DLD1 (cell line): ENCODE measurements around the gene DDAH1.

ENCODE experiments used
- in situ Hi-C: cut with HindIII; loops from 2 replicates; pipeline ENCODE4 v1.10.0; 2017; ENCODE audit warnings: low sequenced_read_pairs

The DDAH1 gene

GRCh38 chr1:85334962-85335361, 130.0 kb downstream of the DDAH1 start:
- in situ Hi-C loops: no loop called here

- in situ Hi-C loops: no loop called here
These were observed 131.8 kb downstream of the DDAH1 start for GRCh38 chr1:85333186-85333585.

- in situ Hi-C loops: no loop called here
These were observed 132.4 kb downstream of the DDAH1 start for GRCh38 chr1:85332575-85332974.

GRCh38 chr1:85330711-85331290, 134.2 kb downstream of the DDAH1 start:
- in situ Hi-C loops: no loop called here

- in situ Hi-C loops: no loop called here
These were observed 134.7 kb downstream of the DDAH1 start for GRCh38 chr1:85330214-85330631.

GRCh38 chr1:85328713-85329397, 136.1 kb downstream of the DDAH1 start:
- in situ Hi-C loops: loop anchor here (10.0 kb wide), 1 partner anchor 146 kb away; no protein-coding TSS in a partner anchor

GRCh38 chr1:85327759-85328158, 137.2 kb downstream of the DDAH1 start:
- in situ Hi-C loops: loop anchor here (10.0 kb wide), 1 partner anchor 147 kb away; no protein-coding TSS in a partner anchor

GRCh38 chr1:85326851-85327250, 138.1 kb downstream of the DDAH1 start:
- in situ Hi-C loops: loop anchor here (10.0 kb wide), 1 partner anchor 148 kb away; no protein-coding TSS in a partner anchor

- in situ Hi-C loops: loop anchor here (10.0 kb wide), 1 partner anchor 148 kb away; no protein-coding TSS in a partner anchor
These were observed 138.6 kb downstream of the DDAH1 start for GRCh38 chr1:85326336-85326735.

- in situ Hi-C loops: loop anchor here (10.0 kb wide), 1 partner anchor 149 kb away; no protein-coding TSS in a partner anchor
These were observed 139.0 kb downstream of the DDAH1 start for GRCh38 chr1:85325920-85326319.

GRCh38 chr1:85323770-85324169, 141.2 kb downstream of the DDAH1 start:
- in situ Hi-C loops: loop anchor here (10.0 to 25.0 kb wide), 2 partner anchors 151 to 364 kb away; no protein-coding TSS in a partner anchor

- in situ Hi-C loops: loop anchor here (10.0 to 25.0 kb wide), 2 partner anchors 152 to 365 kb away; no protein-coding TSS in a partner anchor
These were observed 142.3 kb downstream of the DDAH1 start for GRCh38 chr1:85322655-85323054.

- in situ Hi-C loops: loop anchor here (10.0 to 25.0 kb wide), 2 partner anchors 153 to 366 kb away; no protein-coding TSS in a partner anchor
These were observed 143.6 kb downstream of the DDAH1 start for GRCh38 chr1:85321237-85321964.

- in situ Hi-C loops: loop anchor here (10.0 to 25.0 kb wide), 2 partner anchors 154 to 367 kb away; no protein-coding TSS in a partner anchor
These were observed 144.4 kb downstream of the DDAH1 start for GRCh38 chr1:85320371-85321131.

- in situ Hi-C loops: loop anchor here (10.0 to 25.0 kb wide), 2 partner anchors 155 to 367 kb away; no protein-coding TSS in a partner anchor
These were observed 145.0 kb downstream of the DDAH1 start for GRCh38 chr1:85319931-85320330.

GRCh38 chr1:85319491-85319890, 145.5 kb downstream of the DDAH1 start:
- in situ Hi-C loops: loop anchor here (25.0 kb wide), 1 partner anchor 368 kb away; no protein-coding TSS in a partner anchor

GRCh38 chr1:85318217-85318616, 146.7 kb downstream of the DDAH1 start:
- in situ Hi-C loops: loop anchor here (25.0 kb wide), 1 partner anchor 369 kb away; no protein-coding TSS in a partner anchor

GRCh38 chr1:85317560-85317959, 147.4 kb downstream of the DDAH1 start:
- in situ Hi-C loops: loop anchor here (25.0 kb wide), 1 partner anchor 370 kb away; no protein-coding TSS in a partner anchor

GRCh38 chr1:85316321-85316720, 148.6 kb downstream of the DDAH1 start:
- in situ Hi-C loops: loop anchor here (25.0 kb wide), 1 partner anchor 371 kb away; no protein-coding TSS in a partner anchor

GRCh38 chr1:85315789-85316188, 149.2 kb downstream of the DDAH1 start:
- in situ Hi-C loops: loop anchor here (25.0 kb wide), 1 partner anchor 372 kb away; no protein-coding TSS in a partner anchor
